Adrenal gland (tissue), 5 donors: ENCODE results near the gene PDE2A.

Experiments used
- CTCF ChIP-seq, 6 experiments: fragments of 450-650 bp in 4 of 6; fragments of 200-600 bp in 2 of 6; sonication (generic) in 1 of 6; IDR thresholded peaks; 1 replicate in 5 of 6; 2 replicates in 1 of 6; pipeline versions ENCODE4 v1.5.1 to v1.8.0; 2016 to 2021; ENCODE audit warnings: antibody characterized with exemption in 6 of 6, mild to moderate bottlenecking in 2 of 6, moderate library complexity in 1 of 6
- POLR2A ChIP-seq, 2 donors: fragments of 450-650 bp; IDR thresholded peaks; one replicate each; pipeline ENCODE4 v1.6.1; 2017; ENCODE audit warnings: antibody characterized with exemption in 2 of 2, mild to moderate bottlenecking in 2 of 2, moderate library complexity in 1 of 2
- donor health status: DM: no; HTN: no; CAD: no.

- TF ChIP-seq POLR2A (IDR thresholded peaks at IDR 0.05) (no peak), CTCF (IDR thresholded peaks at IDR 0.05) (no peak)
Measured at GRCh38 chr11:72709478-72710238, 35.4 kb upstream of the PDE2A start.
